ENCODE measurements around the gene UGT1A5.
"Not testable (repeated sequence)": the region's sequence is repeated elsewhere in the genome, so short reads cannot be mapped to it uniquely, and the experiment has no call there.

The UGT1A5 gene

DNA sequence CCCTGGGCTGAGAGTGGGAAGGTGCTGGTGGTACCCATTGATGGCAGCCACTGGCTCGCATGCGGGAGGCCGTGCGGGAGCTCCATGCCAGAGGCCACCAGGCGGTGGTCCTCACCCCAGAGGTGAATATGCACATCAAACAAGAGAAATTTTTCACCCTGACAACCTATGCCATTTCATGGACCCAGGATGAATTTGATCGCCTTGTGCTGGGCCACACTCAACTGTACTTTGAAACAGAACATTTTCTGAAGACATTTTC is 34.5 kb downstream of the UGT1A5 start:
- no peak for DNase-seq

DNA sequence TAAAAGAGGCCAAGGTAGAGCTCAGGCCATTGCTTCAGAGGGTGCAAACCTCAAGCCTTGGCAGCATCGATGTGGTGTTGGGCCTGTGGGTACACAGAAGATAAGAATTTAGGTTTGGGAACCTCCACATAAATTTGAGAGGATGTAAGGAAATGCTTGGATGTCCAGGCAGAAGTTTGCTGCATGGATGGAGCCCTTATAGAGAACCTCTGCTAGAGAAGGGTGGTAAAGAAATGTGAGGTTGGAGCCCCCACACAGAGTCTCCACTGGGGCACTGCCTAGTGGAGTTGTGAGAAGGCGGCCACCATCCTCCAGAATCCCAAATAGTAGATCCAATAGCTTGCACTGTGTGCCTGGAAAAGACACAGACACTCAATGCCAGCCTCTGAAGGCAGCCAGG is 38.0 kb downstream of the UGT1A5 start:
- not testable (repeated sequence) for DNase-seq

DNA sequence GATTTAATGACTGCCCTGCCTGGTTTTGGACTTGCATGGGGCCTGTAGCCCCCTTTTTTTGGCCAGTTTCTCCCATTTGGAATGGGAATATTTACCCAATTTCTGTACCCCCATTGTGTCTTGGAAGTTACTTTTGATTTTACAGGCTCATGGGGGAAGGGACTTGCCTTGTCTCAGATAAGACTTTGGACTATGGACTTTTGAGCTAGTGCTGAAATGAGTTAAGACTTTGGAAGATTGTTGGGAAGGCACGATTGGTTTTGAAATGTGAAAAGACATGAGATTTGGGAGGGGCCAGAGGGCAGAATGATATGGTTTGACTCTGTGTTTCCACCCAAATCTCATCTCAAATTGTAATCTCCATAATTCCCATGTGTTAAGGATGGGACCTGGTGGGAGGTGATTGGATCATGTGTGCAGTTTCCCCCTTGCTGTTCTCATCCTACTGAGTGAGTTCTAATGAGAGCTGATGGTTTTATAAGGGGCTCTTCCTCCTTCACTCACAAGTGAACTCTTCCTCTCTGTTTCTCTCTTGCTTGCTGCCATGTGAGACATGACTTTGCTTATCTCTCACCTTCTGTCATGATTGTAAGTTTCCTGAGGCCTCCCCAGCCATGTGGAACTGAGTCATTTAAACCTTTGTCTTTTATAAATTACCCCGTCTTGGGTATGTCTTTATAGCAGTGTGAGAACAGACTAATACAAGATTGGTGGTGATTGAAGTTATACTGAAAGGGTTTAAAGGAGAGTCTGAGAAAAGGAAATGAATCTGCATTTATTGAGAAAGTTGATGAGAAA is 38.7 kb downstream of the UGT1A5 start:
- not testable (repeated sequence) for DNase-seq

DNA sequence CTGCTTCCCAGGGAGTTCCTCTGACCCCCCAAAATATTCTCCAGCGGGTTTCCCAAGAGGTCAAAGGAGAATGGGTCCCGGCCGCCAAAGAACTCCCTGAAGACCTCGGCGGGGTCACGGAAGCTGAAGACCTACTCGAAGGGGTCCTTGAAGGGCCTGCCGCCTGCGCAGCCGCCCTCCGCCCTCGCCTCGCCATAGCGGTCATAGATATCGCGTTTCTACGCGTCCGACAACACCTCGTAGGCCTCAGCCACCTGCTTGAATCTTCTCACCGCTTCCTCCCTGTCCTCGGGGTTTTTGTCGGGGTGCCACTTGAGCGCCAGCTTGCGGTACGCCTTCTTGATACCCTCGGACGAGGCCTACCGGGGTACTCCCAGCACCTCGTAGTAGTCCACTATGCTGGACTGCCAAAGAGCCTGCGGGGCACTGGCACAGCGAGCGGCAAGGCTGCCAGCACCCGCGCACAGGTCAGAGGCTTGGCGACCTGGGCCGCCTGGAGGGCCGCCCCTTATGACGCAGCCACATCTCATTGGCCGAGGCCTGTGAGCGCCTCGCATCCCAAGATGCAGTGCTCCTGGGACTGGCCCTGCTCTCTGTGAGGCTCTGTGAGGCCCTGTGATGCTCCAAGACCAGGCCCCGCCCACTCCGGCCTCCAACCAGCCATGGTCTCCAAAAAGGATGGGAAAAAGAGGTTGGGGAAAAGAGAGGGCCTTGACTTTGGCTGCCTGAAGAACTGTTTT is 42.3 kb downstream of the UGT1A5 start:
- DNase-seq = no peak

DNA sequence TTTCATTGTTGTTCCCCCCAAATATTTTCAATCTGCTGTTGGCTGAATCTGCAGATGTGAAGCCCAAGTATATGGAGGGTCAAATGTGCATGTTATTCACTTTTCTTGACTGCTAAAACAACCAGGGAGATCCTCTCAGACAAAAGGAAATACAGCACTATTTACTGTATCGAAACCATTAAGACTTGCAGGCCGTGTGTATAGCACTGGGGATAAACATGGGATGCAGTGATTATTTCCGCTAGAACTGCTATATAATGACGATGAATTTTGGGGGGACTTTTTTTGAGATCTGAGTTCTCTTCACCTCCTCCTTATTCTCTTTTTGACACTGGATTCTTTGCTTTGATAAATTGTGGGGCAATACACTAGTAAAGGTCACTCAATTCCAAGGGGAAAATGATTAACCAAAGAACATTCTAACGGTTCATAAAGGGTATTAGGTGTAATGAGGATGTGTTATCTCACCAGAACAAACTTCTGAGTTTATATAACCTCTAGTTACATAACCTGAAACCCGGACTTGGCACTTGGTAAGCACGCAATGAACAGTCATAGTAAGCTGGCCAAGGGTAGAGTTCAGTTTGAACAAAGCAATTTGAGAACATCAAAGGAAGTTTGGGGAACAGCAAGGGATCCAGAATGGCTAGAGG is 43.8 kb downstream of the UGT1A5 start:
- no peak for DNase-seq

DNA sequence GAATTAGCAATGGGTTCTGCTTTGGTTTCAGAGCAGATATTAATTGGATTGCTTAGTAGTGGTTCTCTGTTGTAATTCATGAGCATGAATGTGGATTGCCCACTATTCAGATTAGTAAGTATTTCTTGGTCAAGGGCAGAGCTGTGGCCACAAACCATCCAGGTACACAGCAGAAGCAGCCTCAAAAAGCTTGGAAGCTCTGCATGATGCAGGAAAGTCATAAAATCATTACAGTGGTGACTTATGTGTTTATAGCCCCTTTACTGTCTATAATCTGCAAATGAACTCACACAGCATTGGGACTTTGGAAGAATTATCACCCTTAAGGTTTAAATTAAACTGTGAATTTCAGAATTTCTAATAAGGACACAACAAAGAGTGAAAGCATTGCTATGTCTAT is 45.4 kb downstream of the UGT1A5 start:
- no peak for DNase-seq

DNA sequence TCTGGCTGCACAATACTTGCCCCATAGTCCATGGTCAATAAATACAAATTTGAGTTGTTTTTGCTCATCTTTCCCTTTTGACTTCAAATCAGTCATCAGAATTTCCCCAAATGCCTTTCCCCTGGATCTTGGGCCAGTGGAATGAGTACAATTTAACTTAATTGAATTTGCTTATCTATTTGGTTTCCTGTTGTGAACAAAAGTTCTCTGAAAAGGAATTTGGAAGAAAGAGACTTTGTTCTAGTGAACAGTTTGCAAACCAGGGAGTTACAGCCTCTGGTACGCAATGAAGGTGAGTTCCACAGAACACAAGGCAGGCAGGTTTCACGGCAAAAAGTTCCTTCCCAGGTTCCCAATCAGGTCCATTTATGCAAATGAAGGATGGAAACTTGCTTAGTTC is 46.1 kb downstream of the UGT1A5 start:
- DNase-seq = no peak

DNA sequence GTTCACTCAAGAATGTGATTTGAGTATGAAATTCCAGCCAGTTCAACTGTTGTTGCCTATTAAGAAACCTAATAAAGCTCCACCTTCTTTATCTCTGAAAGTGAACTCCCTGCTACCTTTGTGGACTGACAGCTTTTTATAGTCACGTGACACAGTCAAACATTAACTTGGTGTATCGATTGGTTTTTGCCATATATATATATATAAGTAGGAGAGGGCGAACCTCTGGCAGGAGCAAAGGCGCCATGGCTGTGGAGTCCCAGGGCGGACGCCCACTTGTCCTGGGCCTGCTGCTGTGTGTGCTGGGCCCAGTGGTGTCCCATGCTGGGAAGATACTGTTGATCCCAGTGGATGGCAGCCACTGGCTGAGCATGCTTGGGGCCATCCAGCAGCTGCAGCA is 47.3 kb downstream of the UGT1A5 start, which contains the start of gene UGT1A1:
Gene UGT1A1, plus strand, starts transcription at position 228 of the 400 bp plus-strand sequence. Its CDS starts 18 bp downstream, at position 246.
- no peak for DNase-seq

DNA sequence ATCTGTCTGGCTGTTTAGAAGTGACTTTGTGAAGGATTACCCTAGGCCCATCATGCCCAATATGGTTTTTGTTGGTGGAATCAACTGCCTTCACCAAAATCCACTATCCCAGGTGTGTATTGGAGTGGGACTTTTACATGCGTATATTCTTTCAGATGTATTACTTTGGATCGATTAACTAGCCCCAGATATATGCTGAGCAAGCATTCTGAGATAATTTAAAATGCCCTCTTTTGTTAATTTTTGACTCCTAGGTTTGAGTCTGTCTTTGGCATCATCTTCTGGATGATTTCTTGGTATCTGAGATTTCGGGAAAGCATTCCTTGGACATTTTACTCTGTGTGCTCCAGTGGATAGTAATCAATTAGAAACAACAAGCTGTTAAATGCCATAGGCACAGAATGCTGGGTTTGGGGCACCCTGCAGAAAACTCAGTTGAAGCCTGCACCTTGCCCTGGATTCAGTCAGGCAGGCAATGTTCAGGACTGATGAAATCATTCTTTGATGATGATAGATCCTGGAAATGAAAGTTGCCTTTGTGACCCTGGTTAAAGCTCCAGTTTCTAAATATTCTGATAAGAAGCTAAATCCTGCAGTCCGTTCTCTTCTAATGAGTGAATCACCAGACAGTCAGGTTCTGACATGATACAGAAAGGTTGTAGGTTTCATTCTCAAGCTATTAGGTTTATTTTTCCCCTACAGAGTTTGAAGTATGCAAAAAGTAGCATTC is 48.5 kb downstream of the UGT1A5 start:
- no peak for DNase-seq

DNA sequence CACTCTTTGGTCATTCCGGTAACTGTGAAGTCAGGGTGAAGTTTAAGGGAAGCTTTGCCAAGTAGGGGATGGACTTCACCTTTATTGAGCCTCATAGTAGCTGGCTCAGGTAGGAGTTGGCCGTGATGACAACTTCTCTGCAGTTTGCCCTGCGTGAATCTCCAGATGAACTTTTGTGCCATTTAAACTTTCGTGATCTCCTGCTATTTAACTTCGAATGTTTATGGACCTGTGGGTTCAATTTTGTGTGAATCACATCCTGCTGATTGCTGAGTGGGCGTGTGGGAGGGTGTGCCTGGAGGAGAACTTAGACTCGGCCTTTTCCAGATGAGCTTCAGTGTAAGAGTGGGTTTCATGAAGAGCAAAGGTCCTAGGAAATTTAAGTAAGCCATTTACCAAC is 51.6 kb downstream of the UGT1A5 start:
- no peak for DNase-seq

DNA sequence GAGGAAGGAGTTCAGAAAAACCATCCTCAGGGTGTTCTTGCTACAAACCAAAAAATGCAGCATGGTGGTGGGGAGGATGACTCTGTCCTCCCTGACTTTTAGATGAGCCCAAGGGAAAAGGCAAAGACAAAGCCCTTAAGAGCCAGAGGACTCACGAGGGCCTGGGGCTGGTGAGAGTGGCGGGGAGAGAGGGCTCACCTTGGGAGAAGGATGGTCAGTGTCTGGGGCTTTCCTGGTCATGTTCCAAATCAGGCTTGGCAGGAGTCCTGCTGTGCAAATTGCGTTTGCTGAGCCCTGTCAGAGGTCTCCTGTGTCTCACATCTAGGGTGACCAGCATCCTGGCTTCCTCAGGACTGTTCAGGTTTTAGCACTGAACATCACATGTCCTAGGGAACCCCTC is 52.1 kb downstream of the UGT1A5 start:
- DNase-seq = no peak

DNA sequence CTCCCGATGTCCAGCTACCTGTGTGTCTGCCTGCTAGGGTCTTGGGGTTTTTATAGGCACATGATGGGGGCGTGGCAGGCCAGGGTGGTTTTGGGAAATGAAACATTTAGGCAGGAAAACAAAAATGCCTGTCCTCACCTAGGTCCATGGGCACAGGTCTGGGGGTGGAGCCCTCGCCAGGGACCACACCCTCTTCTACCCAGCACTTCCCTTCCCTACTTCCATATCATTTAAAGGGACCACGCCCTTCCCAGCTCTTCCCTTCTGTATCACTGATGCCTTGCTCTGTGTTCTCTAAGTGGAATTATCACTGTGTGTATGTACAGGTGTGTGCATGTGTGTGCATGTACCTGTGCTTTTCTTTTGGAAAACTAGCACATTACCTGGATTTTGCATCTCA is 53.7 kb downstream of the UGT1A5 start:
- no peak for DNase-seq

DNA sequence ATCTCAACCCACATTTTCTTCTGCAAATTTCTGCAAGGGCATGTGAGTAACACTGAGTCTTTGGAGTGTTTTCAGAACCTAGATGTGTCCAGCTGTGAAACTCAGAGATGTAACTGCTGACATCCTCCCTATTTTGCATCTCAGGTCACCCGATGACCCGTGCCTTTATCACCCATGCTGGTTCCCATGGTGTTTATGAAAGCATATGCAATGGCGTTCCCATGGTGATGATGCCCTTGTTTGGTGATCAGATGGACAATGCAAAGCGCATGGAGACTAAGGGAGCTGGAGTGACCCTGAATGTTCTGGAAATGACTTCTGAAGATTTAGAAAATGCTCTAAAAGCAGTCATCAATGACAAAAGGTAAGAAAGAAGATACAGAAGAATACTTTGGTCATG is 55.4 kb downstream of the UGT1A5 start:
- DNase-seq = no peak

DNA sequence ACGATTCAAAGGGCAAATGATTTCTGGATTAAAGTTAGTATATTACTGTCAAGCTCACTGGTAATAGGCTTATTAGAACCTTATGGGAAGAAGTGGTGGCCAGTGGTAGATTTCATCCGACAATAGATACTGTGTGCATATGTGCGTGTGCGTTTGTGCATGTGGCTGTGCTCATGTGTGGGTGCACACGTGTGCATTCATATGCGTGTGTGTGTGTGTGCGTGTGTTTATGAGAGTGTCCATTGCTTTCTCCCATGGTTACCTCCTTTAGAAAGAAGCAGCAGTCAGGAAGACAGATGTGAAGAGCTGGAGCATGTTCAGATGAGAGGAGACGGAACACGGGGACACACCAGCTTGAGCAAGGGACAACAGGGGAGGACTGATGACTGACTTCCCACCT is 56.6 kb downstream of the UGT1A5 start:
- no peak for DNase-seq

DNA sequence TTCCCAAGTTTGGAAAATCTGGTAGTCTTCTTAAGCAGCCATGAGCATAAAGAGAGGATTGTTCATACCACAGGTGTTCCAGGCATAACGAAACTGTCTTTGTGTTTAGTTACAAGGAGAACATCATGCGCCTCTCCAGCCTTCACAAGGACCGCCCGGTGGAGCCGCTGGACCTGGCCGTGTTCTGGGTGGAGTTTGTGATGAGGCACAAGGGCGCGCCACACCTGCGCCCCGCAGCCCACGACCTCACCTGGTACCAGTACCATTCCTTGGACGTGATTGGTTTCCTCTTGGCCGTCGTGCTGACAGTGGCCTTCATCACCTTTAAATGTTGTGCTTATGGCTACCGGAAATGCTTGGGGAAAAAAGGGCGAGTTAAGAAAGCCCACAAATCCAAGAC is 59.4 kb downstream of the UGT1A5 start:
- DNase-seq = no peak

DNA sequence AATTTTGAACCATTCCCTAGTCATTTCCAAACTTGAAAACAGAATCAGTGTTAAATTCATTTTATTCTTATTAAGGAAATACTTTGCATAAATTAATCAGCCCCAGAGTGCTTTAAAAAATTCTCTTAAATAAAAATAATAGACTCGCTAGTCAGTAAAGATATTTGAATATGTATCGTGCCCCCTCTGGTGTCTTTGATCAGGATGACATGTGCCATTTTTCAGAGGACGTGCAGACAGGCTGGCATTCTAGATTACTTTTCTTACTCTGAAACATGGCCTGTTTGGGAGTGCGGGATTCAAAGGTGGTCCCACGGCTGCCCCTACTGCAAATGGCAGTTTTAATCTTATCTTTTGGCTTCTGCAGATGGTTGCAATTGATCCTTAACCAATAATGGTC is 59.9 kb downstream of the UGT1A5 start:
- DNase-seq = no peak

DNA sequence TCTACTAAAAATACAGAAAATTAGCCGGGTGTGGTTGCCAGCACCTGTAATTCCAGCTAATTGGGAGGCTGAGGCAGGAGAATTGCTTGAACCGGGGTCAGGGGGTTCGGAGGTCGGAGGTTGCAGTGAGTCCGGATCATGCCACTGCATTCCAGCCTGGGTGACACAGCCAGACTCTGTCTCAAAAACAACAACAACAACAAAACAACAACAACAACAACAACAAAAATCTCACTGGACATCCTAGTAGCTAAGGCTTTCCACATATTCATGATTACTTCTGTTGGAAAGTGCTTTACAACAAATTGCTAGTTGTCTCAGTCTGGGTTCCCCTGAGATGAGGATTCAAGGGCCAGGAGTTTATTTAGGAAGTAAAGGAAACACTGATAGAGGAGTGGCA is 61.1 kb downstream of the UGT1A5 start:
- no peak for DNase-seq

DNA sequence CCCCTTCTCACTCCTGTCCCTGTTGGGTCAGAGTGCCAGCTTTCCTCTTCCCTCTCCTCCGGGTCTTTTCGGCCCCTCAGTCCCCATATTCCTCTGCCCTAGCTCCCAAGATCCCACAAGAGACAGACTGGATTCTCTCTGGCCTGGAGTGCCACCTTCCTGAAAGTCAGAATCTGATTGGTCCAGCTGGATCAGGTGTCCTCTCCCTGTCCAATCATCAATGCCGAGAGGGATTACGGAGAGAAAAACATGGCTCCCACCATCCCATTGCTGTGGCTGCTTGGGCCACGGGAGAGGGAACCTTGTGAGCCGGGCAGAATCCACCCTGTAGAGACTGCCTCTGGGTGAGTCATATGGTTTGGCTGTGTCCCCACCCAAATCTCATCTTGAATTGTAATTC is 62.7 kb downstream of the UGT1A5 start:
- no peak for DNase-seq

DNA sequence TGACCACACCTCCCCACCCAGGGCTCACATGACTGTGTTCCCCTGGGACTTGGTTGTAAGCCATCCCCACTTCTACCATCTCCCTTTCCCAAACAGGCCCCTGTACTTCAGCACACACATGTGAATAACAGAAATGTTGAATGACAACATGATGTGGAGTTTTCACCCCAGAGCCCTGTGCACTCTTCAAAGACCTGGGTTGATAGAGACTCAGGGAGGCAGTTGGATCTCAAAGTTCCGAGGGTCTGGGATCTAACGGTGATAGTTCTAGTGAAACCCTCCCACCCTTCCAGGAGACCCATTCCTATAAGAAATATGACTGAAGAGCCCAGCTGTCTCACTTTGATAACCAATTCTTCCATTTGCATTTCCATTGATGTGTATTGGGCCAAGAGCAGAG is 65.3 kb downstream of the UGT1A5 start, which contains the start of gene MROH2A:
Gene MROH2A, plus strand, starts transcription at position 301 of the 400 bp plus-strand sequence. CDS start 1,029 bp downstream, outside the sequence.
- DNase-seq = no peak

DNA sequence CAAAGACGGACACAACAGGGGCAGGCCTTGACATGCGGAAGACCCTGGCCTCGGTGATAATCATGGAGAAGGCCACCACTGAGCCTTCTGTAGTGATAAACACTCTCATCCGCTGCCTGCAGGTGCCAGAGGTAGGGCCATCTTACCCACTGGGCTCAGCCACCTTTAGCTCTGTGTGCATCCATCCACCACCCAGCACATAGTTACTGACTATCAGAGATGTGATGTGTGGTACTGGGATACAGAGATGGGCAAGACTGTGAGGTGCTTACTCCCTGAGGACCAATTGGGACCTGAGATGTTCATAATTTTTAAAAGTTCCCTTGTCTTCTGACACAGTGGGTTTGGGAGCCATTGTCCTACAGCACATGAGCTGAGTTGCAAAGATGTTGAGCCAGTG is 67.0 kb downstream of the UGT1A5 start:
- no peak for DNase-seq

DNA sequence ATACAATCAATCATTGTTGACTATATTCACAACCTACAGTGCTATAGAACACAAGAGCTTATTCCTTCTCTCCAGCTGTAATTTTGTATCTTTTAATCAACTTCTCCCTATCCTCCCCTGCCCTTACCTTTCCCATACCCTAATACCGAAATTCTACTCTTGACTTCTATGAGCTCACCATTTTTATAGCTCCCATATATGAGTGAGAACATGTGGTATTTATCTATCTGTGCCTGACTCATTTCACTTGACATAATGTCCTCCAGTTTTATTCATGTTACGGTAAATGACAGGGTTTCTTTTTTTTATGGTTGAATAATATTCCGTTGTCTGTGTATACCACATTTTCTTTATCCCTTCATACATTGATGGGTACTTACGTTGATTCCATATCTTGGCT is 68.1 kb downstream of the UGT1A5 start:
- DNase-seq = no peak

DNA sequence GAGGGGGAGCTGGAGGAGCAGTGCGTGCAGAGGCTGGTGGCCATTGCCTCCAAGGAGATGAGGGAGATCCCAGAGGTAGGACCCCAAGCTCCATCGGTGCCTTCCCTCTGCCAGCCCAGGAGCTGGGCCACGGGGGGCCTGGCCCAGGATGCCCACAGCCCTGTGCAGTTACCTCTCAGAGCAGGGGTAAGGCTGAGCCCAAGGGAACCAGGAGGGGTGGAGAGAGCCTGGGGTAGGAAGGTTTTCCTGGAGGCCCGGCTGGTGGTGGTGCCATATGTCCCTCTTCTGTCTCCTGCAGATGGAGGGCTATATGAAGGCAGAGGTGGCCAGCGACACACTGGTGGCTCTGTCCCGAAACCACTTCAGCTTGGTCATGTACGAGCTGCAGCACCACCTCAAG is 76.8 kb downstream of the UGT1A5 start:
- no peak for DNase-seq

DNA sequence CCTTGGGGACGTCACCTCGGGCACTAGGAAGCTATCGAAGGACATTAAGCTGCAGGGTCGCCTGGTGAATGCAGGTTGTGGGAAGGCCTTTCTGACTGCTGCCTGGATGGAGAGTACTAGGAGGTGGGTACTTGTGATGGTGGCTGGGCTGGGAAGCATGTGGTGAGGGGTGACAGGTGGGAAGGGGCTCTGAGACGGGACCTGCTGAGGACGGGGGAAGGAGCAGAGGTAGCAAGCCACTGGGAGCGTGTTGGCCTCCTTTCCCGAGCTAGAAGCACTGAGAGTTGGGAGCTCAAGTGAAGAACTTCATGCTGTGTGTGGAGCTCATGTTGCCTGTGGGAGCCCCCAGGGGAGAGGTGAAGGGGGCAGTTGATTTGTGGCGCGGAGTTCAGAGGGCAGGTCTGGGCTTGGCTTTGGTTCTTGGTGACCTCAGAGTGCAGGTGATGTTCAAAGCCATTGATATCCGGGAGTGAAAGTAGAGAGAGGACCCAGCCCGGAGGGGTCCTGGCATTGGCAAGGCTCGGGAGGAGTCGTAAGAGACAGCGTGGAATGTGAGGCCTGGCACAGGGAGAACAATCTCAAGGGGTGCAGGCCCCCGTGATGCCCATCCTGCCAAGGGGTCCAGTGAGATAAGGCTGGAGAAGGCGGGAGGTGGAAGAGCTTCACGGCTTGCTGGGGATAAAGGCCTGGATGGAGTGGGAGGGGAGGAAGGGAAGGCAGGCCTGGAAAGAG is 78.6 kb downstream of the UGT1A5 start:
- no peak for DNase-seq

Measured in CD4-positive, alpha-beta T cell treated with Interleukin-21 for 1 hour (primary cell).